Upper lobe of right lung (tissue), 1 donor: ENCODE results near the gene TAOK1. TPM values are rescaled to one million over a fixed set of nuclear protein-coding genes. Genes with fewer than 3 reads are reported as not detected.

Experiments used
- ATAC-seq: fragments of 200-7000 bp; cut with Tn5 transposase; one replicate; pipeline ENCODE4 v1.9.1; 2020; ENCODE audit warnings: mild to moderate bottlenecking, moderate library complexity
- DNase-seq: peaks from one replicate; pipeline ENCODE4 v3.0.0-alpha.2; 2020
- H3K27ac ChIP-seq: fragments of 200-600 bp; one replicate; pipeline ENCODE4 v1.8.0; 2022
- H3K27me3 ChIP-seq: fragments of 200-600 bp; one replicate; pipeline ENCODE4 v1.8.0; 2022; ENCODE audit warnings: mild to moderate bottlenecking
- H3K36me3 ChIP-seq: fragments of 200-600 bp; one replicate; pipeline ENCODE4 v1.8.0; 2022
- H3K4me1 ChIP-seq: fragments of 200-600 bp; one replicate; pipeline ENCODE4 v1.8.0; 2022
- H3K4me3 ChIP-seq: fragments of 200-600 bp; one replicate; pipeline ENCODE4 v1.8.0; 2022; ENCODE audit warnings: mild to moderate bottlenecking
- H3K9me3 ChIP-seq: fragments of 200-600 bp; one replicate; pipeline ENCODE4 v1.8.0; 2022
- CTCF ChIP-seq: fragments of 200-600 bp; IDR thresholded peaks from one replicate; pipeline ENCODE4 v1.8.0; 2022; ENCODE audit warnings: antibody characterized with exemption
- intact Hi-C: fragments of 100-400 bp; cut with DNase I; formaldehyde crosslinking; loops from one replicate; pipeline ENCODE4 v1.11.0; 2022
- total RNA-seq: library from RNA; stranded (reverse); fragmentation: NEBNext Ultra II Directional; extraction: Animal tissue kit (Norgen Biotek cat#: 25700); gene quantifications from one replicate; pipeline ENCODE4 v1.2.1, GENCODE V29; 2021
- donor health status: DM: no; HTN: yes; CAD: no; lungs with severe emphysema.

TAOK1 gene
- total RNA-seq, 1 donor from 2014 or later, result 60.2 TPM

- intact Hi-C loops, result loop anchor here (5.0 kb wide), 1 partner anchor 168 kb away; no protein-coding TSS in a partner anchor
- no peak for DNase-seq
- H3K27ac ChIP-seq, result no peak overlapping the region
- H3K9me3 ChIP-seq, result no peaks in the 10 kb centered on the region
- no peak overlapping the region for H3K4me3 ChIP-seq
- no peaks in the 10 kb centered on the region for H3K36me3 ChIP-seq
- no peak for TF ChIP-seq CTCF
- no peaks in the 10 kb centered on the region for H3K4me1 ChIP-seq
- ATAC-seq, result peak; percentile 55
- no peaks in the 10 kb centered on the region for H3K27me3 ChIP-seq
Measured at GRCh38 chr17:29368926-29369325, 21.2 kb upstream of the TAOK1 start.

- H3K4me3 ChIP-seq, result no peak overlapping the region
- H3K4me1 ChIP-seq, result no peaks in the 10 kb centered on the region
- H3K36me3 ChIP-seq, result no peaks in the 10 kb centered on the region
- intact Hi-C loops, result loop anchor here (5.0 kb wide), 1 partner anchor 167 kb away; no protein-coding TSS in a partner anchor
- H3K9me3 ChIP-seq, result no peaks in the 10 kb centered on the region
- no peaks in the 10 kb centered on the region for H3K27me3 ChIP-seq
- peak; percentile 77 for TF ChIP-seq CTCF
- ATAC-seq, result peak; percentile 95
- DNase-seq, result no peak
- H3K27ac ChIP-seq, result no peak overlapping the region
Measured at GRCh38 chr17:29369831-29370735, 20.1 kb upstream of the TAOK1 start.

GRCh38 chr17:29376667-29377270 lies 13.4 kb upstream of the TAOK1 start:
- Histone ChIP-seq H3K9me3 (no peaks in the 10 kb centered on the region), H3K4me3 (no peak overlapping the region), H3K27me3 (no peaks in the 10 kb centered on the region), H3K4me1 (no peaks in the 10 kb centered on the region), H3K36me3 (no peaks in the 10 kb centered on the region), H3K27ac (no peak overlapping the region)
- intact Hi-C loops, result no loop called here
- DNase-seq, result no peak
- TF ChIP-seq CTCF, result no peak
- peak; percentile 53 for ATAC-seq

- H3K4me3 ChIP-seq, result no peak overlapping the region
- ATAC-seq (peak; percentile 38), DNase-seq (no peak)
- no peaks in the 10 kb centered on the region for H3K36me3 ChIP-seq
- no peaks in the 10 kb centered on the region for H3K9me3 ChIP-seq
- no peaks in the 10 kb centered on the region for H3K4me1 ChIP-seq
- intact Hi-C loops, result no loop called here
- TF ChIP-seq CTCF, result no peak
- H3K27me3 ChIP-seq, result no peaks in the 10 kb centered on the region
- no peak overlapping the region for H3K27ac ChIP-seq
Measured at GRCh38 chr17:29378500-29378899, 11.7 kb upstream of the TAOK1 start.

- H3K4me1 ChIP-seq, result no peaks in the 10 kb centered on the region
- H3K4me3 ChIP-seq, result no peak overlapping the region
- no peak for TF ChIP-seq CTCF
- no peak for ATAC-seq
- H3K27me3 ChIP-seq, result no peaks in the 10 kb centered on the region
- no peaks in the 10 kb centered on the region for H3K36me3 ChIP-seq
- DNase-seq, result no peak
- intact Hi-C loops, result no loop called here
- no peaks in the 10 kb centered on the region for H3K9me3 ChIP-seq
- H3K27ac ChIP-seq, result no peak overlapping the region
Measured at GRCh38 chr17:29379084-29379991, 10.8 kb upstream of the TAOK1 start.
